Endothelial cell (in vitro differentiated cells): ENCODE measurements around the gene ETS1. TPM values are rescaled to one million over a fixed set of nuclear protein-coding genes. Genes with fewer than 3 reads are reported as not detected.

Experiments
- DNase-seq: peaks from one replicate; pipeline ENCODE4 v3.0.0; 2021; ENCODE audit warnings: low spot score
- H3K27ac Mint-ChIP-seq: one replicate; pipeline ENCODE4 v1.8.0; 2021; ENCODE audit warnings: mixed read lengths, inconsistent platforms; ENCODE audit not compliant: unreplicated experiment
- H3K27me3 Mint-ChIP-seq: one replicate; pipeline ENCODE4 v1.8.0; 2021; ENCODE audit warnings: mild to moderate bottlenecking, moderate library complexity, mixed read lengths, inconsistent platforms; ENCODE audit not compliant: unreplicated experiment
- H3K36me3 Mint-ChIP-seq: one replicate; pipeline ENCODE4 v1.8.0; 2021; ENCODE audit warnings: mild to moderate bottlenecking, low read depth, mixed read lengths, inconsistent platforms; ENCODE audit not compliant: unreplicated experiment
- H3K4me1 Mint-ChIP-seq: one replicate; pipeline ENCODE4 v1.8.0; 2021; ENCODE audit warnings: mild to moderate bottlenecking, mixed read lengths, inconsistent platforms; ENCODE audit not compliant: unreplicated experiment
- H3K4me3 Mint-ChIP-seq: one replicate; pipeline ENCODE4 v1.8.0; 2021; ENCODE audit warnings: mild to moderate bottlenecking, mixed read lengths, inconsistent platforms; ENCODE audit not compliant: unreplicated experiment
- H3K9me3 Mint-ChIP-seq: one replicate; pipeline ENCODE4 v1.8.0; 2021; ENCODE audit warnings: mixed read lengths, inconsistent platforms; ENCODE audit not compliant: unreplicated experiment
- total RNA-seq: library from RNA; stranded (reverse); fragmentation: NEBNext Ultra II Directional; extraction: Animal tissue kit (Norgen Biotek cat#: 25700); gene quantifications from one replicate; pipeline ENCODE4 v1.2.1, GENCODE V29; 2021; ENCODE audit not compliant: unreplicated experiment
- TF ChIP-seq, protein P1 (sequence below): fragments of 200-600 bp; sonication (generic); IDR thresholded peaks from one replicate; pipeline ENCODE4 v1.5.0; 2021; ENCODE audit warnings: antibody characterized with exemption; ENCODE audit not compliant: unreplicated experiment

ETS1 gene
- total RNA-seq, 1 donor from 2014 or later = 309 TPM

DNA sequence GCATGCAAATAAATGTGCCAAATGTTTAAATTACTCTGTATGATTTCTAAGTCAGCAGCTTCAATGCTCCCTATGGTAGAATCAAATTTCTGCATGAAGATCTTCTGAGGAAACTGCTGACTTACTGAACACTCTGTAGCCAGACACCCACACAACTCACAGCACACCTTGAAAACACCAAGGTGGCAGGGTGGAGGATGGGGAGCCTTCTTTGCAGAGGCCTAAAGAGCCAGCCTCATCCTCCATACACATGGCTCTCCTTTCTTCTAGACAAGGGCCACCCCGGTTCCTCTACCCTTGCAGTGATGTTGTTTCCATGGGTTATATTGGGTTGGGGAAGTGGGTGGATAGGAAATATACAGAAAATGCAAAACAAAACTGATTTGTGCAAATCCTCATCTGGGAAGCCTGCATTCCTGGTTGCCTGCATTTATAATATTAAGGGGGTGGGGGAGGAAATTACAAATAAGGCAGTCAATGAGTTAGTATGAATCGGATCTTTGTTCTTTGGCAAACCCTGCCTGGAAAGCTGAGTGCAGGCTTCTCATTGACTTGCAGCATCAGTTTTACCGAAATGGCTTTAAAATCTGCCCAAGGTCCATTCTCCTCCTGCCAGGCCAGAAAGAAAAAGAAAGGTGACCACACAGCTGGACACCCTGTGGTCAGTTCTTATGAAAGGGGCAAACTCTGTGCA, 15.8 kb upstream of the ETS1 start:
- DNase-seq = no peak
- H3K36me3 Mint-ChIP-seq = no peaks in the 10 kb centered on the region
- TF ChIP-seq, protein P1, sequence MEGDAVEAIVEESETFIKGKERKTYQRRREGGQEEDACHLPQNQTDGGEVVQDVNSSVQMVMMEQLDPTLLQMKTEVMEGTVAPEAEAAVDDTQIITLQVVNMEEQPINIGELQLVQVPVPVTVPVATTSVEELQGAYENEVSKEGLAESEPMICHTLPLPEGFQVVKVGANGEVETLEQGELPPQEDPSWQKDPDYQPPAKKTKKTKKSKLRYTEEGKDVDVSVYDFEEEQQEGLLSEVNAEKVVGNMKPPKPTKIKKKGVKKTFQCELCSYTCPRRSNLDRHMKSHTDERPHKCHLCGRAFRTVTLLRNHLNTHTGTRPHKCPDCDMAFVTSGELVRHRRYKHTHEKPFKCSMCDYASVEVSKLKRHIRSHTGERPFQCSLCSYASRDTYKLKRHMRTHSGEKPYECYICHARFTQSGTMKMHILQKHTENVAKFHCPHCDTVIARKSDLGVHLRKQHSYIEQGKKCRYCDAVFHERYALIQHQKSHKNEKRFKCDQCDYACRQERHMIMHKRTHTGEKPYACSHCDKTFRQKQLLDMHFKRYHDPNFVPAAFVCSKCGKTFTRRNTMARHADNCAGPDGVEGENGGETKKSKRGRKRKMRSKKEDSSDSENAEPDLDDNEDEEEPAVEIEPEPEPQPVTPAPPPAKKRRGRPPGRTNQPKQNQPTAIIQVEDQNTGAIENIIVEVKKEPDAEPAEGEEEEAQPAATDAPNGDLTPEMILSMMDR = no peak
- peak overlapping the region; percentile 95 for H3K27ac Mint-ChIP-seq
- no peaks in the 10 kb centered on the region for H3K9me3 Mint-ChIP-seq
- peaks cover 31% of the 10 kb centered on the region for H3K4me1 Mint-ChIP-seq
- H3K4me3 Mint-ChIP-seq = no peak overlapping the region
- no peaks in the 10 kb centered on the region for H3K27me3 Mint-ChIP-seq

DNA sequence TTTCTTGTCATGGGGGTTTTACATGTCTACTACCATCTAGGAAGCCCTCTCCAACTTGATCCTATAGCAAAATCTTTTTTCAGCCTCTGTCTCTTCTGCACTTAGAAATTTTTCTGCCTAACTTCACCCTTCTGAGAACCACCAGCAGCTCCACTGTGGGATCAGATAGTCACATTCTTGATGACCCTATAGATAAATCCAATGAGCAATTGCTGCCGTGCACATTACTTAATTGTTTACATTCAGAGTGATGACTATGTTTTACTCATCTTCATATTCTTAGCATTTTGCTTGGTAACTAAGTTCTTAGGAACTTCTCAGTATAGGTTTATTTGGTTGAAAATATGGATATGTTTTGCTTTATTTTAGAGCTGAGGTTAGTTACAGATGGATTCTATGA, 12.4 kb upstream of the ETS1 start:
- Mint-ChIP-seq H3K27me3 (no peaks in the 10 kb centered on the region), H3K9me3 (no peaks in the 10 kb centered on the region), H3K36me3 (no peaks in the 10 kb centered on the region), H3K27ac (no peak overlapping the region), H3K4me3 (no peak overlapping the region), H3K4me1 (peaks cover 21% of the 10 kb centered on the region)
- TF ChIP-seq, protein P1 = no peak
- DNase-seq = no peak

DNA sequence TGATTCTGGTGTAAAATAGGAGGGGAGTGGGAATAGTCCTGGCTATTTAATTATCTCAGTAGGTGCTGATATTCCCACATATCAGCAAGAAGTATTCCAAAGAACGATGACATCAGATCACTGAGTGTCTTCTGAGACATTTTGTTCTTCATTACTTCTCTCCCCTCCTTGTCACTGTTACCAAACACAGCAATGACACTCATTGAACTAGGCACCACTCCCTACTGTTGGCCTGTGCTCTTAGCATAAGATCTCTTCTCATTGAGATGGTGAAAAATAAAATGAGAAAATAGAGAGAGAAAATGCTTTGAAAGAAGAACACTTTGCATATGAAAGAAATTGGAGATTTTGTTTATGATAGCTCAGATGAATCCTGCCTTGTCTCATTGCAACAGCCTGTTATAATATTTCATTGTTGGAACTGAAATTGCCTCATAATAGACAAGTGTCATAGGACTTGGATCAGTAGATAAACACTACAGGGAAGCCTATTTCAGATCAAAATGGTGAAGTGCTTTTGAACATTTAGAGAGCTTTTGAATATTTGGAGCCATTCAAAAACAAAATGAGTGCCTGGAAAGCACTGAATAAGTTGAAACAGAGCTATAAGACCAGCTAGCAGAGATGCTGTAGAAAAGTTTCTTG, 11.3 kb upstream of the ETS1 start:
- TF ChIP-seq, protein P1 = no peak
- H3K36me3 Mint-ChIP-seq = no peaks in the 10 kb centered on the region
- H3K4me1 Mint-ChIP-seq = peaks cover 15% of the 10 kb centered on the region
- no peak overlapping the region for H3K27ac Mint-ChIP-seq
- no peak for DNase-seq
- no peaks in the 10 kb centered on the region for H3K27me3 Mint-ChIP-seq
- no peak overlapping the region for H3K4me3 Mint-ChIP-seq
- no peaks in the 10 kb centered on the region for H3K9me3 Mint-ChIP-seq

DNA sequence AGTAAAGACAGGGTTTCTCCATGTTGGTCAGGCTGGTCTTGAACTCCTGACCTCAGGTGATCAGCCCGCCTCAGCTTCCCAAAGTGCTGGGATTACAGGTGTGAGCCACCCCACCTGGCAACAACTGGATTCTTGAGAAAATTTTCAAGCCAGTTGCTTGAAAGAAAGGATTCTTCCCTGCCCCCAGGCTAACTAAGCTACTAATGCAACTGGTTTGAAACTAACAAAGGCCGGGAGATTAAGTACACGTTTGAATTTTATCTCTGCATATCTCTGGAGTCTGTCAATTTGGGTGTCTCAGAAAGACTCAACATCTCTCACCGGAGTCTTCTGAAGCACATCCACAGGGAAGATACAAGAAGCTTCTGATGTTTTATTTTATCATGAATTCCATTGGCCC, 10.7 kb upstream of the ETS1 start:
- TF ChIP-seq, protein P1 = no peak
- H3K9me3 Mint-ChIP-seq = no peaks in the 10 kb centered on the region
- H3K4me1 Mint-ChIP-seq = peaks cover 12% of the 10 kb centered on the region
- no peak overlapping the region for H3K4me3 Mint-ChIP-seq
- no peaks in the 10 kb centered on the region for H3K27me3 Mint-ChIP-seq
- no peak for DNase-seq
- H3K36me3 Mint-ChIP-seq = no peaks in the 10 kb centered on the region
- no peak overlapping the region for H3K27ac Mint-ChIP-seq

DNA sequence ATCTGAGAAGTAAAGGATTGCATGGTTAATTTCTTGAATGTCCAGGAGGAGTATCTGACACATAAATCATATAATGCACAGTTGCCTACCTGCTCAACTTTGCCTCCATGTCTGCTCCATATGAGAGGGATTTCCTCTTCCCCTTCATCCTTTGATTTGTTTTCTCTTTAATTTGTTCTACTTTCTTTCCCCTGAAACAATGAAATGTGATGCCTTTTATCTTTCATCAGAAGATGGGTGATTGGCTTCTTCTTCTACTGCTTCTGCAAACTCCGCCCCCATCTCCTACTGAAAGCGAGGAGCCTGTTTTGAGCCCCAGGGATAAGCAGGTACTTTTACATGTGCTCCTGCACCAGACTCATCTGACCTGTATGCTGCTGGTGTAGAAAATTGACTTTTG, 9.9 kb upstream of the ETS1 start:
- no peak for DNase-seq
- TF ChIP-seq, protein P1 = no peak

More for the DNA sequence above, 9.9 kb upstream of the ETS1 start:
- Mint-ChIP-seq H3K4me3 (no peak overlapping the region), H3K36me3 (no peaks in the 10 kb centered on the region), H3K4me1 (peaks cover 21% of the 10 kb centered on the region), H3K9me3 (no peaks in the 10 kb centered on the region), H3K27me3 (no peaks in the 10 kb centered on the region), H3K27ac (no peak overlapping the region)
